HG02759 (cell line): ENCODE measurements around the gene VPS26B.
"Not testable (repeated sequence)": the region's sequence is repeated elsewhere in the genome, so short reads cannot be mapped to it uniquely, and the experiment has no call there.

ENCODE experiments used
- ATAC-seq: cut with Tn5 transposase; IDR thresholded peaks from one replicate; pipeline ENCODE4 v1.9.1; 2021; ENCODE audit warnings: mild to moderate bottlenecking, moderate library complexity; ENCODE audit not compliant: unreplicated experiment

The VPS26B gene

DNA sequence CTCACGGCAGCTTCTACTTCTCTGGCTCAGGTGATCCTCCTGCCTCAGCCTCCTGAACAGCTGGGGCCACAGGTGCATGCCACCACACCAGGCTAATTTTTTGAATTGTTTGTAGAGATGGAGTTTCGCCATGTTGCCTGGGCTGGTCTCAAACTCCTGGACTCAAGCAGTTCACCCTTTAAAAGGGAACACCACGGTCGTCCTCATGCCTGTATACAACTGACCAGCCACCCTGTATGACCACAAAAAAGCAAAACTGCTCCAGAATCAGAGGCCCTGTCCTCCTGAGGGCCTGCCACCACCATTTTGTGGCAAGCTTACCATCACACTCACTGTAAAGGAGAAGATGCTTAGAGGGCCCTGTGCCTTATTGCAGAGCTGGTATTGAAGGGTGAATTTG lies 53.9 kb downstream of the VPS26B start:
- no peak for ATAC-seq

DNA sequence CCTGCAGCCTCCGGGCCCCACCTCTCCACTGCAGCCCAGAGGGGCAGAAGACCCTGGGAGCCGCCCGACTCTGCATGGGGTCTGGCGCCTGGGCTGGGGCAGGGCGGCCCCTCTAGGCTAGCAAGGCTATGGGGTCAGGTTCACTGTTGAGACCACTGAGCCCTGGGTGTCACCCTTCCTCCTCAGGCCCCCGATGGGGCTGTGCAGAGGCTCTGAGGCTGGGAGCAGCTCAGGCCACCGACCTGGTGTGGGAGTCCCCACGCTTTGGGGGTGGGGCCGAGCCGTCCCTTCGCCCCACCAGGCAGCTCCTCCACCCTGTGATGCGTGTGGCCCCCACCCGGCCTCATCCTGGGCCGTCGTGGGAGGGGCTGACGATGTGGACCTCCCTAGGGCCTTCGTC lies 57.2 kb downstream of the VPS26B start:
- not testable (repeated sequence) for ATAC-seq

DNA sequence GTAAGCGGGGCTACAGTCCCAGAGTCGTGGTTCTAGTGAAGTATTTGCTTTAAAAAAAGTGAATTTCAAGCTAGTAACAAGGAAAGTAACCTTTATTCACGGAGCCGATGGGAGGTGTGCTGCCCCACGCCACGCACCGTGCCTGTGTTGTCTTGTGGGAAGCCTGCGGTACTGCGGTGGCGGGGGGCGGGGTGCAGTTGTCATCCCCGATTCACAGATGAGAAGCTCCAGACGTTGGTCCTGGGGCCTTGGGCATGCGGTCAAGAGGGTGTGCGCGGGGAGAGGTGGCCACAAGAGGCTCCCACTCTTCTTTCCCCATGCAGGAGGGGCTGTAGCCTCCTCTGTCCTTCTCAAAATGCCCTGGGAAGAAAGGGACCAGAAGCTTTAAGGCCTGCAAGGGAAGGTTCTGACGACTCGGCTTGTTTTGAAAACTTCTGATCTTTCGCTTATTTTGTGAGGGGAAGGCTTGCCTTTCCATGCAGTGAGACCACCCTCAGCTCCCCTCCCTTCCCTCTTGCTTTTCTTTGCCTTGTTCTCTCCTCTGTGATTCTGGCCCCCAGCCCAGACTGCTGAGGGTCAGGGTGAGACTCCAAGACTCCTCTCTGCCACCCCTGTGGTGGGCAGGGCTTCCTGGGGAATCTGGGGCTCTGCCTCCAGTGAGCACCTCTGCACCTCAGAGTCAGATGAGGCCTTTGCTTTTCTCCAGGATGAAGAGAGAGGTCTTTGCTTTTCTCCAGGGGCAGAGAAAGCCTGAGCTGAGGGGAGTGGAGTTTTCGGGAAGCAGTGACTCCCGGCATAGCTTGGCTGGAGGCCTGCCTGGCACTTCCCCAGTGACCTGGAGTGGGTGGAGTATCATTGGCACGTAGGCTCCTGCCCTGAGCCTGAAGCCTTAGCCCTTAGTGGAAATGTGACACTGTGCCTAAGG lies 57.9 kb downstream of the VPS26B start:
- no peak for ATAC-seq

- ATAC-seq, result no peak
Observed at GRCh38 chr11:134283461-134284230, 59.2 kb downstream of the VPS26B start.

GRCh38 chr11:134284349-134284748 lies 59.9 kb downstream of the VPS26B start:
- ATAC-seq, result not testable (repeated sequence)

- no peak for ATAC-seq
Observed at GRCh38 chr11:134287561-134287960, 63.1 kb downstream of the VPS26B start.

DNA sequence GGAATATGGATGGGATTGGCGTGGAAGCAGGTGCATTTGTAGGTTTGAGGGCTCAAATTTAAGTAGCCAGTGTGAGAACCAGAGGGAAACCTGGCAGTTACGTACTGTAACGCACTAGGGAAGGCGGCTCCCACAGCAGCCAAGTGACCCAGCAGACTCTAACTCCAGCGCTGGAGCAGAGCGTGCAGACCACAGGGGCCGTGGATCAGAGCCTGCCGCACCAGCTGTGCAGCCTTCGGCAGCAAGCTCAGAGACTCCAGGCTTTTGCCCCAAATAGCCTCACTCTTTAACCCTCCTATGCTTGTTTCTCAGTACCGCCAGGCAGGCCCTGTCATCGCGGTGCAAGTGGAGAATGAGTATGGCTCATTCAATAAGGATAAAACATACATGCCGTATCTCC lies 64.0 kb downstream of the VPS26B start:
- no peak for ATAC-seq

DNA sequence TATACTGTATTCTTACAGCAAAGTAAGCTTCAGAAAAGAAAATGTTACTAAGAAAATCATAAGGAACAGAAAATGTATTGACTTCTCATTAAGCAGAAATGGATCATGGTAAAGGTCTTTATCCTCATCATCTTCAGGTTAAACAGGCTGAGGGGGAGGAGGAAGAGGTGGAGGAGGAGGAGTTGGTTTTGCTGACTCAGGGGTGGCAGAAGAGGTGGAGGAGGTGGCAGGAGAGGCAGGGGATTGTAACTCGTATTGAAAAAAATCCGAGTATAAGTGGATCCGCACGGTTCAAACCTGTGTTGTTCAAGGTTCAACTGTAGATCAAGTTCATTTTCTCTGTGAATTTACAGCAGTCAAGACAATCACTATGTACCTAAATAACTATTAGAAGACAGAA lies 64.7 kb downstream of the VPS26B start:
- no peak for ATAC-seq

- ATAC-seq, result no peak
Observed at GRCh38 chr11:134289789-134290188, 65.3 kb downstream of the VPS26B start.

DNA sequence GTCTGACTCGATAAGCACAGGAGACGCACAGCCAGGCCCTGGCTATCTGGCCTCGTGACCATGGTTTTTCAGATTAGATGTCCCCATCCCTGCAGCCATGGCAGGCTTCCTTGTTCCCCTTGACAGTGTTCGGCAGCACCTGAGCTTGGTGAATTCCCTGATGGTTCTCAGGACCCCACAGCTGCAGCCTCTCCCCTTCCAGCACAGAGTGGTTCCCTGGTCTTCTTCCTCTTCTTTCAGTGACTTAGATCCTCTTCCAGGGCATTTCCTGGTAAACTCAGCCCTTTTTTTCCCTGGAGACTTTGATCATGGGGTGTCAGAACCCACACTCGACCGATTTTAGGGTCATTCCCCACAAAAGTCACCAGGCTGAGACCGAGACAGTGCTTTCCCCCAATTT lies 66.2 kb downstream of the VPS26B start:
- no peak for ATAC-seq

DNA sequence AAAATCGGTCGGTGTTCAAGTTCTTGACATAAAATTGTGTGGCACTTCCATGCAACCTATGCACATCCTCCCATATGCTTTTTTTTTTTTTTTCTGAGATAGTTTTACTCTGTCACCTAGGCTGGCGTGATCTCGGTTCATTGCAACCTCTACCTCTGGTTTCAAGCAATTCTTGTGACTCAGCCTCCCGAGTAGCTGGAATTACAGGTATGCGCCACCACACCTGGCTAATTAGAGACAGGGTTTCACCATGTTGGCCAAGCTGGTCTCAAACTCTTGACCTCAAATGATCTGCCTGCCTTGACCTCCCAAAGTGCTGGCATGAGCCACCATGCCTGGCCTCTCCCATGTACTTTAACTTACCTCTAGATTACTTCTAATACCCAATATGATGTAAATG lies 66.7 kb downstream of the VPS26B start:
- no peak for ATAC-seq

DNA sequence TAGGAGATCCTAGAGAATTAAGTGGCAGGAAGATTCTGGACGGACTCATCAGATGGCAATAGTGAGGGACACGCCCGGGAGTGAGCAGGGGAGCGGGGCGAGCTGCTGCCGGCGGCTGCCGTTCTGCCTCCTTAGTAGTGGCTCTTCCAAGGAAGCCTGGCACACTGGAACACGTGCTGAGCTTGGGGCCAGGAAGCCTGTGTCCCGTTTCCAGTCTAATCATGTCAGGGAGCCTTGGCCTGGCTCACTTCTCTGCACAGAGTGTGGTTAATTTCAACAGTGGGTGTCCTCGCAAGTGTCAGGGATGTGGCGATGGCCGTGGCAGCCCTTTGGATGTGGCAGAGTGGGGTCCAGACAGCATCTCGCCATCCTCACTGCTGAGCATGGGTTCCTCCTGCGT lies 68.2 kb downstream of the VPS26B start:
- no peak for ATAC-seq

DNA sequence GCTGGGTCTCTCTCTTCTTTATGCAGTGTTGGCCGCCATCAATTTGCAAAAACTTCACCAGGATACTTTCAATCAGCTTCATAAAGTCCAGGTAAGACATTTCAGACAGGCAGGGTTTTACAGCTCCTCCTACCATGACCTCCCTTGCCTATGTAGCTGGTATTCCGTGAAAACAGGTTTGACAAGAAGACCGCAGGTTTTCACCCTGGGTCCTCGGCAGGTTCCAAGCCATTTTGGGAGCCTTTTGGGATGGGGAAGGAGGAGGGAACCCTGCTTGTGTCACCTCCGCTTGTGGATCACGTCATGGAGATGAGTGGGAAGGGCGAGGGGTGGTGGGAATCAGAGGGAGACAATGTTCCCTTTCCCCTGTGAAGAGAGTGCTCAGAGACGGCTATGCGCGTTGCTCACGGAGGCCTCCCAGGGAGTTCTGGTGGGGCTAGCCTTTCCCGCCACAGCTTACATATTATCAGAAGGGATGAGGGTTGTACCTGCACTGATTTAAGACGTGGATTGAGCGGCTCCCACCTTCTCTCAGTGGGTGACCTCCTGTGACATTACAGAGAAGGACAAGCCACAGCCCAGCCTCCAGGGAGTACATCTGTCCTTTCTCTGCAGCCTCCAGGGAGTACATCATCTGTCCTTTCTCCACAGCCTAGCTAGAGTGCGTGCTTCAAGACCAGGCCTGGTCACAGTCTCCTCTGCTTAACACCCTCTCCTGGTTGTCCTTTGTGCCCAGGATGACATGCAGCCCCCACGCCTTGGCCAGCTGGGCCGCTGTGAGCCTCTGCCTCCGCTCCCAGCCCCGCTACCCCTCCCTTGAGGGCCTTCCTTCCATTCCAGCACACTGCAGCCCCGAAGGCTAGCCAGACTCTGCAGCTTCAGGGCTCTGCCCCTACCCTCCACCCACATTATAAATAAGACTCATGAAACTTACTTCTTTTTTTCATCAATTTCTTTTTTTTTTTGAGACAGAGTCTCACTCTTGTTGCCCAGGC lies 68.9 kb downstream of the VPS26B start:
- ATAC-seq, result no peak

- no peak for ATAC-seq
Observed at GRCh38 chr11:134294664-134295063, 70.2 kb downstream of the VPS26B start.
